Measurements from ENCODE around the gene TBX21. TPM values are rescaled to one million over a fixed set of nuclear protein-coding genes. Genes with fewer than 3 reads are reported as not detected.

The TBX21 gene
- total RNA-seq = 1.2 TPM

GRCh38 chr17:47733047-47733673 lies at the start of gene TBX21:
Gene TBX21, plus strand, starts transcription at chr17:47733236. Its CDS starts 219 bp downstream, at chr17:47733455.
- peak; percentile 72 for DNase-seq (ENCODE audit: low spot score)

- no peak for DNase-seq (ENCODE audit: low spot score)
Observed at GRCh38 chr17:47684025-47684424, 49.0 kb upstream of the TBX21 start.

GRCh38 chr17:47684535-47685193 lies 48.4 kb upstream of the TBX21 start:
- no peak for DNase-seq (ENCODE audit: low spot score)

- no peak for DNase-seq (ENCODE audit: low spot score)
Observed at GRCh38 chr17:47685556-47686275, 47.3 kb upstream of the TBX21 start.

- DNase-seq (ENCODE audit: low spot score) = no peak
Observed at GRCh38 chr17:47686276-47686635, 46.8 kb upstream of the TBX21 start.

GRCh38 chr17:47686664-47687327 lies 46.2 kb upstream of the TBX21 start:
- no peak for DNase-seq (ENCODE audit: low spot score)

GRCh38 chr17:47687328-47687690 lies 45.7 kb upstream of the TBX21 start:
- no peak for DNase-seq (ENCODE audit: low spot score)

GRCh38 chr17:47687748-47688147 lies 45.3 kb upstream of the TBX21 start:
- DNase-seq (ENCODE audit: low spot score) = no peak

GRCh38 chr17:47690121-47690520 lies 42.9 kb upstream of the TBX21 start:
- no peak for DNase-seq (ENCODE audit: low spot score)

- no peak for DNase-seq (ENCODE audit: low spot score)
Observed at GRCh38 chr17:47692137-47692894, 40.7 kb upstream of the TBX21 start.

GRCh38 chr17:47692895-47693730 lies 39.9 kb upstream of the TBX21 start:
- no peak for DNase-seq (ENCODE audit: low spot score)

GRCh38 chr17:47693731-47694580 lies 39.1 kb upstream of the TBX21 start, which contains the start of gene TBKBP1:
Gene TBKBP1, plus strand, starts transcription at chr17:47694161. Its CDS starts 1,952 bp downstream, at chr17:47696113.
- DNase-seq (ENCODE audit: low spot score) = no peak

GRCh38 chr17:47694581-47695428 lies 38.2 kb upstream of the TBX21 start:
- peak; percentile 71 for DNase-seq (ENCODE audit: low spot score)

- DNase-seq (ENCODE audit: low spot score) = no peak
Observed at GRCh38 chr17:47695429-47696376, 37.3 kb upstream of the TBX21 start.

GRCh38 chr17:47696717-47697642 lies 36.1 kb upstream of the TBX21 start:
- no peak for DNase-seq (ENCODE audit: low spot score)

- DNase-seq (ENCODE audit: low spot score) = no peak
Observed at GRCh38 chr17:47697906-47698711, 34.9 kb upstream of the TBX21 start.

All from ureter (tissue), 1 donor.